HG03280 (cell line): ENCODE measurements around the gene OR4D6.
"Not testable (repeated sequence)": the region's sequence is repeated elsewhere in the genome, so short reads cannot be mapped to it uniquely, and the experiment has no call there.

Experiments used
- ATAC-seq: cut with Tn5 transposase; IDR thresholded peaks from one replicate; pipeline ENCODE4 v1.9.1; 2021; ENCODE audit warnings: mild to moderate bottlenecking, moderate library complexity; ENCODE audit not compliant: unreplicated experiment

Gene OR4D6

GRCh38 chr11:59456661-59457060 is at the start of gene OR4D6:
TSS of gene OR4D6 (plus strand) at chr11:59456961. CDS start at chr11:59456961, 0 bp downstream.
- ATAC-seq: no peak

- ATAC-seq: no peak
Observed at GRCh38 chr11:59413646-59414045, 43.1 kb upstream of the OR4D6 start.

- no peak for ATAC-seq
Observed at GRCh38 chr11:59415111-59415510, 41.6 kb upstream of the OR4D6 start.

GRCh38 chr11:59416613-59417012 is 40.1 kb upstream of the OR4D6 start:
- ATAC-seq: no peak

GRCh38 chr11:59417023-59417422 is 39.7 kb upstream of the OR4D6 start:
- ATAC-seq: no peak

GRCh38 chr11:59418156-59418555 is 38.6 kb upstream of the OR4D6 start:
- ATAC-seq: no peak

GRCh38 chr11:59423835-59424234 is 32.9 kb upstream of the OR4D6 start:
- no peak for ATAC-seq

- no peak for ATAC-seq
Observed at GRCh38 chr11:59425131-59425530, 31.6 kb upstream of the OR4D6 start.

GRCh38 chr11:59426361-59427067 is 30.2 kb upstream of the OR4D6 start, which contains the start of gene OR5A2:
TSS of gene OR5A2 (minus strand) at chr11:59426413. CDS start at chr11:59422953, 3,460 bp downstream.
- ATAC-seq: no peak

GRCh38 chr11:59427068-59427382 is 29.7 kb upstream of the OR4D6 start:
- no peak for ATAC-seq

- peak; percentile 83 for ATAC-seq
Observed at GRCh38 chr11:59429924-59430516, 26.7 kb upstream of the OR4D6 start.

- no peak for ATAC-seq
Observed at GRCh38 chr11:59436169-59436568, 20.6 kb upstream of the OR4D6 start, which contains the start of gene OR5A1. TSS of gene OR5A1 (plus strand) at chr11:59436469. CDS start at chr11:59443169, 6,700 bp downstream.

- ATAC-seq: no peak
Observed at GRCh38 chr11:59437770-59438169, 19.0 kb upstream of the OR4D6 start.

GRCh38 chr11:59445624-59446023 is 11.1 kb upstream of the OR4D6 start:
- ATAC-seq: not testable (repeated sequence)

- ATAC-seq: no peak
Observed at GRCh38 chr11:59448484-59448883, 8.3 kb upstream of the OR4D6 start.

GRCh38 chr11:59459916-59460315 is 3.2 kb downstream of the OR4D6 start:
- no peak for ATAC-seq

- no peak for ATAC-seq
Observed at GRCh38 chr11:59463190-59463641, 6.5 kb downstream of the OR4D6 start.

- no peak for ATAC-seq
Observed at GRCh38 chr11:59473015-59473414, 16.3 kb downstream of the OR4D6 start, which contains the start of gene OR4D10. TSS of gene OR4D10 (plus strand) at chr11:59473315. CDS start at chr11:59477430, 4,115 bp downstream.

GRCh38 chr11:59475176-59475575 is 18.4 kb downstream of the OR4D6 start:
- no peak for ATAC-seq

GRCh38 chr11:59479906-59480305 is 23.1 kb downstream of the OR4D6 start:
- ATAC-seq: no peak

- ATAC-seq: no peak
Observed at GRCh38 chr11:59480359-59480758, 23.6 kb downstream of the OR4D6 start.

GRCh38 chr11:59501931-59502330 is 45.2 kb downstream of the OR4D6 start:
- ATAC-seq: peak; percentile 64
